ENCODE results near the gene DDX1.

DDX1 gene

GRCh38 chr2:15563227-15564100 lies 28.2 kb upstream of the DDX1 start:
- TF ChIP-seq CTCF (IDR thresholded peaks at IDR 0.05; ENCODE audit: insufficient read depth, low read depth, low read length, missing control alignments), result no peak
- no peak for DNase-seq (ENCODE audit: low read depth)
- no peak overlapping the region for H3K4me3 ChIP-seq (ENCODE audit: low read depth, low read length)

- DNase-seq (ENCODE audit: low read depth), result no peak
- TF ChIP-seq CTCF (IDR thresholded peaks at IDR 0.05; ENCODE audit: insufficient read depth, low read depth, low read length, missing control alignments), result no peak
- H3K4me3 ChIP-seq (ENCODE audit: low read depth, low read length), result no peak overlapping the region
Measured at GRCh38 chr2:15565392-15565791, 26.3 kb upstream of the DDX1 start.

GRCh38 chr2:15565994-15566671 lies 25.5 kb upstream of the DDX1 start:
- no peak for DNase-seq (ENCODE audit: low read depth)
- H3K4me3 ChIP-seq (ENCODE audit: low read depth, low read length), result no peak overlapping the region
- TF ChIP-seq CTCF (IDR thresholded peaks at IDR 0.05; ENCODE audit: insufficient read depth, low read depth, low read length, missing control alignments), result no peak

- no peak for TF ChIP-seq CTCF (IDR thresholded peaks at IDR 0.05; ENCODE audit: insufficient read depth, low read depth, low read length, missing control alignments)
- no peak for DNase-seq (ENCODE audit: low read depth)
- H3K4me3 ChIP-seq (ENCODE audit: low read depth, low read length), result no peak overlapping the region
Measured at GRCh38 chr2:15566912-15567311, 24.8 kb upstream of the DDX1 start.

- no peak for DNase-seq (ENCODE audit: low read depth)
- no peak overlapping the region for H3K4me3 ChIP-seq (ENCODE audit: low read depth, low read length)
- no peak for TF ChIP-seq CTCF (IDR thresholded peaks at IDR 0.05; ENCODE audit: insufficient read depth, low read depth, low read length, missing control alignments)
Measured at GRCh38 chr2:15568874-15569273, 22.8 kb upstream of the DDX1 start.

GRCh38 chr2:15570104-15570503 lies 21.6 kb upstream of the DDX1 start:
- TF ChIP-seq CTCF (IDR thresholded peaks at IDR 0.05; ENCODE audit: insufficient read depth, low read depth, low read length, missing control alignments), result no peak
- no peak for DNase-seq (ENCODE audit: low read depth)
- no peak overlapping the region for H3K4me3 ChIP-seq (ENCODE audit: low read depth, low read length)
